GM13977 (cell line): ENCODE results near the gene SELENOF.

Source experiments
- DNase-seq: peaks from one replicate; pipeline ENCODE4 v3.0.0; 2012; ENCODE audit warnings: low spot score
- in situ Hi-C: fragments of 300-500 bp; cut with MboI; formaldehyde crosslinking; loops from one replicate; pipeline ENCODE4 v1.12.0; 2022; ENCODE audit warnings: low sequenced_read_pairs, low pct_unique_long_range_greater_than_20kb, mixed read lengths, inconsistent platforms; ENCODE audit not compliant: unreplicated experiment
- TF ChIP-seq, protein P1 (sequence below): IDR thresholded peaks from 2 replicates; pipeline ENCODE4 v1.5.1; 2012; ENCODE audit warnings: mild to moderate bottlenecking, control low read depth; ENCODE audit not compliant: insufficient read depth; ENCODE audit errors: extremely low read depth, missing control alignments

The SELENOF gene

DNA sequence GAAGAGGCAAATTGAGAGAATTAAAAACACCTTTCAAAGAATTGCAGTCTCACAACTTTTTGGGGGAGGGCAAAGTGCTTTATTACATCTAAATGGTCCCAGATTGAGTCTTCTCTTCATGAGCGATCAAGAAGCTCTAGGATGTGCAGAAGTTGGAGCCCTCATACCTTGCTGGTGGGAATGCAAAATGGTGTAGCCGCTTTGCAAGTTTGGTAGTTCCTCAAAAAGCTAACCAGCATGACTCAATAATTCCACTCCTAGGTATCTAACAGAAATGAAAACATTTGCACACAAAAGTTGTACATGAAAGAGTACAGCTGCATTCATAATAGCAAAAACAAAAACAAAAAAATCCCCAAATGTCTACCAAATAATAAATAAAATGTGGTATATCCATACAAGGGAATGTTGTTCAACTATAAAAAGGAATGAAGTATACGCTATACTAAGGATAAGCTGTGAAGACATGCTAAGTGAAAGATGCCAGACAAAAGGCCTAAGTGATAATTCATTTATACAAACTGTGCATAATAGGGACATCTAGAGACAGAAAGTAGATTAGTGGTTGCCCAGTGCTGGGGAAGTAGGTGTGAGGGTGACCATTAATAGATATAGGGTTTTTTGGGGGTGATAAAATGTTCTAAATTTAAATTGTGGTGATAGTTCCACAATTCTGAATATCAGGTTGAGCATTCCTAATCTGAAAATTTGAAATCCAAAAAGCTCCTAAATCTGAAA, 55.2 kb downstream of the SELENOF start:
- no peak for DNase-seq
- TF ChIP-seq, protein P1, sequence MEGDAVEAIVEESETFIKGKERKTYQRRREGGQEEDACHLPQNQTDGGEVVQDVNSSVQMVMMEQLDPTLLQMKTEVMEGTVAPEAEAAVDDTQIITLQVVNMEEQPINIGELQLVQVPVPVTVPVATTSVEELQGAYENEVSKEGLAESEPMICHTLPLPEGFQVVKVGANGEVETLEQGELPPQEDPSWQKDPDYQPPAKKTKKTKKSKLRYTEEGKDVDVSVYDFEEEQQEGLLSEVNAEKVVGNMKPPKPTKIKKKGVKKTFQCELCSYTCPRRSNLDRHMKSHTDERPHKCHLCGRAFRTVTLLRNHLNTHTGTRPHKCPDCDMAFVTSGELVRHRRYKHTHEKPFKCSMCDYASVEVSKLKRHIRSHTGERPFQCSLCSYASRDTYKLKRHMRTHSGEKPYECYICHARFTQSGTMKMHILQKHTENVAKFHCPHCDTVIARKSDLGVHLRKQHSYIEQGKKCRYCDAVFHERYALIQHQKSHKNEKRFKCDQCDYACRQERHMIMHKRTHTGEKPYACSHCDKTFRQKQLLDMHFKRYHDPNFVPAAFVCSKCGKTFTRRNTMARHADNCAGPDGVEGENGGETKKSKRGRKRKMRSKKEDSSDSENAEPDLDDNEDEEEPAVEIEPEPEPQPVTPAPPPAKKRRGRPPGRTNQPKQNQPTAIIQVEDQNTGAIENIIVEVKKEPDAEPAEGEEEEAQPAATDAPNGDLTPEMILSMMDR = no peak
- in situ Hi-C loops = no loop called here

DNA sequence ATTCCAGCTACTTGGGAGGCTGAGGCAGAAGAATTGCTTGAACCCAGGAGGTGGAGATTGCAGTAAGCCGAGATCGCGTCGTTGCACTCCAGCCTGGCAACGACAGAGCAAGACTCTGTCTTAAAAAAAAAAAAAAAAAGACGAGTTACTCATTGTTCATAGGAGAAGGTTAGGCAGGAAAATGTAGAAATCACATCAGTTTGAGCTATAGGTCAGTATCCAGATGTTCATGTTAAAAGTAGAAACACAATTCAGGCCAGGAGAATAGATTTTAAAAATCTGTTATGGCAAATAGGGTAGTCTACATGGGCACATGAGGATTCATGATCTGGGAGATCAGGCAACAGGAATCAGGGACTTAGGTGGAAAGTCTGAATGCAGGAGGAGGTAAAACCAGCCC, 57.7 kb downstream of the SELENOF start:
- no peak for DNase-seq
- TF ChIP-seq, protein P1 = no peak
- in situ Hi-C loops = no loop called here

DNA sequence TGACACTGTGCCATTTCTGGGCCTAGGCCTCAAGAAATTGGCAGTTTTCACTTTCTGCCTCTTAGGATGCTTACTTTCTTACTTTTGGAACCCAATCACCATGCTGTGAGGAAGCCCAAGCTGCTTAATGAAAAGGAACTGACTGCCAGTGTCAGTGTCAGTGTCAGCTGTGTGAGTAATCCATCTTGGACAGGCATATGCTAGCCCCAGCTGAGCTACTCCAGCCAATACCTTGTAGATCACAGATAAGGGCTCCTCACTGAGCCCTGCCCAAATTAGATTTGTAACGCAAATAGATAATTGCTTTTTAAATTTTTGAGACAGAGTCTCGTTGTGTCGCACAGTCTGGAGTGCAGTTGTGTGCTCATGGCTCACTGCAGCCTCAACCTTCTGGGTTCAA, 59.6 kb downstream of the SELENOF start:
- DNase-seq = no peak
- in situ Hi-C loops = no loop called here
- TF ChIP-seq, protein P1 = no peak

DNA sequence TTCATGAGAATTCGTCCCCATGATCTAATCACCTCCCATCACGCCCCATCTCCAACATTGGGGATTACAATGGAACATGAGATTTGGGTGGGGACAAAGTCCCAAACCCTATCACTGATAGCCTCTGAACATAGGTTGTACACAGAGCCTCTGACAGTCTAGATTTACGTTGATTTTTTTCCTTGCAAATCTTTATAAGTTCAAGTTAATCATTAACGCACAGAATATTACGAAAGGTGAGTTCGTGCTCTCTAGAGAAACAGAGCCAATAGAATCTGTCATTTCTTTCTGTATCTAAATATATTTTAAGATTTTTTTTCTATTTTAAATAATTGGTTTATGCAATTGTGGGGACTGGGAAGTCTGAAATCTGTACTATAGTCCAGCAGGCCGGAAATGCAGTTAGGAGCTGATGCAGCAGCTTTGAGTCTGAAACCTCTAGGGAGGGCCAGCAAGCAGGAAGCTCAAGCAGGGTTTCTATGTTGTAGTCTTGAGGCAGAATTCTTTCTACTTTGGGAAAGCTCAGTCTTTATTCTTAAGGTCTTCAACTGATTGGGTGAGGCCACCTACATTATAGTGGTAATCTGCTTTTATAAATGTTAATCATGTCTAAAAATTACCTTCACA, 61.0 kb downstream of the SELENOF start:
- TF ChIP-seq, protein P1 = no peak
- in situ Hi-C loops = no loop called here
- DNase-seq = no peak

DNA sequence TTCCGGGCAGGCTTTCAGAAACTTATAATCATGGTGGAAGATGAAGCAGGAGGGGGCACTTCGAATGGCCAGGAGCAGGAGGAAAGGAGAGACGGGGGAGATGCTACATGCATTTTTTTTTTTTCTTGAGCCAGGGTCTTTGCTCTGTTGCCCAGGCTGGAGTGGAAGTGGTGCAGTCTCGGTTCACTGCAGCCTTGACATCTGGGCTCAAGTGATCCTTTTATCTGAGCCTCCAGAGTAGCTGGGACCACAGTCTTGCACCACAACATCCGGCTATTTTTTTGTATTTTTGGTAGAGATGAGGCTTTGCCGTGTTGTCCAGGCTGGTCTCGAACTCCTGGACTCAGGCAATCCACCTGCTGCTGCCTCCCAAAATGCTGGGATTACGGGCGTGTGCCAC, 61.6 kb downstream of the SELENOF start:
- in situ Hi-C loops = no loop called here
- TF ChIP-seq, protein P1 = no peak
- no peak for DNase-seq

DNA sequence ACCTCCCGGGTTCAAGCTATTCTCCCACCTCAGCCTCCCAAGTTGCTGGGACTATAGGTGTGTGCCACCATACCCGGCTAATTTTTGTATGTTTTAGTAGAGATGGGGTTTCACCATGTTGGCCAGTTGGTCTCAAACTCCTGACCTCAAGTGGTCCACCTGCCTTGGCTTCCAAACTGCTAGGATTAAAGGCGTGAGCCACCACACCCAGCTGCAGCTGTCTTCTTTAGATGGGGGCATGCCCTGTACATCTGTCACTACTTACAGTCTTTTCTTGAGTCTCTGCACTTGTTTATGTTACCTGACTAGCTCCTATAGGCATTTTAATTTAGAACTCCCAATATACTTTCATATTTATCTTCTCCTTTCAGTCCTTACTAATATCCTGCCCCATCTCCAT, 64.2 kb downstream of the SELENOF start:
- TF ChIP-seq, protein P1 = no peak
- in situ Hi-C loops = no loop called here
- DNase-seq = no peak

DNA sequence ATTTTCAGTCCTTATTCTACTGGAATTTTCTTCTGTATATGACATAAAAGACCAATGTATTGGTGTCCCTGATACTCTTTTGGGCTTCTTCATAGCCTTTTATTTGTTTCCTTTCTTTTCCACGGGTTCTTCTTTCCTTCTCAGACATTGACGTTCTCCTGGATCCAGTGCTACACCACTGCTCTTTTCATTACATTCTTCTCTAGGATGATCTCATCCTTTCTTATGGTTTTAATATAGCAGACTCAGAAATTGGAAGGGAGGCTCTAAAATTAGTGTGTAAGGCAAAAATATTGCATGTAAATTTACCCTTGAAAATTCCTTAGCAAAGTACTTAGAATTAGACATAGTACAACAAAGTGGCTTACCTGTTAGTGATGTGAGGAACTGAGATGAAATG, 65.3 kb downstream of the SELENOF start:
- DNase-seq = no peak
- TF ChIP-seq, protein P1 = no peak
- in situ Hi-C loops = no loop called here
